Measurements from ENCODE around the gene CD52. TPM values are rescaled to one million over a fixed set of nuclear protein-coding genes. Genes with fewer than 3 reads are reported as not detected.

CD52 gene
- total and polyA plus RNA-seq, 7 donors: 2.1 to 4.2 (median 3.9) TPM

- TF ChIP-seq, protein P1, sequence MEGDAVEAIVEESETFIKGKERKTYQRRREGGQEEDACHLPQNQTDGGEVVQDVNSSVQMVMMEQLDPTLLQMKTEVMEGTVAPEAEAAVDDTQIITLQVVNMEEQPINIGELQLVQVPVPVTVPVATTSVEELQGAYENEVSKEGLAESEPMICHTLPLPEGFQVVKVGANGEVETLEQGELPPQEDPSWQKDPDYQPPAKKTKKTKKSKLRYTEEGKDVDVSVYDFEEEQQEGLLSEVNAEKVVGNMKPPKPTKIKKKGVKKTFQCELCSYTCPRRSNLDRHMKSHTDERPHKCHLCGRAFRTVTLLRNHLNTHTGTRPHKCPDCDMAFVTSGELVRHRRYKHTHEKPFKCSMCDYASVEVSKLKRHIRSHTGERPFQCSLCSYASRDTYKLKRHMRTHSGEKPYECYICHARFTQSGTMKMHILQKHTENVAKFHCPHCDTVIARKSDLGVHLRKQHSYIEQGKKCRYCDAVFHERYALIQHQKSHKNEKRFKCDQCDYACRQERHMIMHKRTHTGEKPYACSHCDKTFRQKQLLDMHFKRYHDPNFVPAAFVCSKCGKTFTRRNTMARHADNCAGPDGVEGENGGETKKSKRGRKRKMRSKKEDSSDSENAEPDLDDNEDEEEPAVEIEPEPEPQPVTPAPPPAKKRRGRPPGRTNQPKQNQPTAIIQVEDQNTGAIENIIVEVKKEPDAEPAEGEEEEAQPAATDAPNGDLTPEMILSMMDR (IDR thresholded peaks at IDR 0.05): no peak
- Histone ChIP-seq H3K36me3 (ENCODE audit: insufficient read depth in 1 of 2, low read depth in 1 of 2) (no peaks in the 10 kb centered on the region), H3K27ac (peak overlapping the region; percentile 80), H3K9me3 (no peaks in the 10 kb centered on the region), H3K4me3 (no peak overlapping the region), H3K27me3 (ENCODE audit: insufficient read depth in 3 of 3, low read length in 2 of 3) (no peaks in the 10 kb centered on the region), H3K4me1 (peaks cover 31% of the 10 kb centered on the region)
- ATAC-seq (peak; percentile 28 to 48 (median 40)), DNase-seq (peak; percentile 70 to 85)
- intact Hi-C loops (cut with DNase I): loop anchor here in 1 of 2 donors (2.0 kb wide), 1 partner anchor 34 kb away; no protein-coding TSS in a partner anchor
- 22 to 23% (median 23%) methylated on average over 8 of the region's 8 CpGs for WGBS, 3 donors
Observed at GRCh38 chr1:26287033-26287711, 30.6 kb upstream of the CD52 start.

- no peaks in the 10 kb centered on the region for H3K9me3 ChIP-seq
- TF ChIP-seq, protein P1 (IDR thresholded peaks at IDR 0.05): no peak
- H3K4me1 ChIP-seq: peaks cover 31% of the 10 kb centered on the region
- 82 to 88% (median 86%) methylated on average over 5 of the region's 5 CpGs for WGBS, 3 donors
- no peak for DNase-seq
- intact Hi-C loops (cut with DNase I): loop anchor here in 1 of 2 donors (2.0 kb wide), 1 partner anchor 33 kb away; no protein-coding TSS in a partner anchor
- no peaks in the 10 kb centered on the region for H3K36me3 ChIP-seq (ENCODE audit: insufficient read depth in 1 of 2, low read depth in 1 of 2)
- H3K27me3 ChIP-seq (ENCODE audit: insufficient read depth in 3 of 3, low read length in 2 of 3): no peaks in the 10 kb centered on the region
- ATAC-seq: no peak
- H3K27ac ChIP-seq: no peak overlapping the region
- no peak overlapping the region for H3K4me3 ChIP-seq
Observed at GRCh38 chr1:26287811-26288210, 29.9 kb upstream of the CD52 start.

DNA sequence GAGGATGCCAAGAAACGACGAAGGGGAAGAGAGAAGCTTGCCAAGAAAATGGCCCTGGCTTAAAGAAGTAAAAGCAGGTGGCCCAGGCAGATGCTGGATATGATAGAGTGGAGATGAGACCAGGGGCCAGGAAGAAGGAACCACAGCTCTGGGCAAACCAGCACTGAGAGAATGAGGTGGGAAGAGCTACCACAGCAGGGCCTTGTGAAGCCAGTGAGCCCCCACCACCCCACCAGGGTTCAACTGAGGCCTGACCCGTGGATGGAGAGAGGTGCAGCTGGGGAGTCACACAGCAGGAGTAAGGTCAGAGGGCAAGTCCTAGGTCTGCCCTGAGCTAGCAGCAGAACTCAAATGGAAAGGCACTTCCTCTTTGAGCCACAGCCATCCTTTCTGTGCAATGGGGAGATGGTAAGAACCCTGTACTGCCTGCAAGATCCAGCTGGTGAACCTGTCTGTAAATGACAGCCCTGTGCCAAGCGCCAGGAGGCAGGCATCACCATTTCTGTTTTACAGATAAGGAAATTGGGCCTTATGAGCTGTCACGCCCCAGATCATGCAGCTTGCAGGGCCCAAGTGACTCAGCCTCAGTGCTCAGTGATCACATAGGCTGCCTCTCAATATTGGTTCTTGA lies 29.3 kb upstream of the CD52 start:
- DNase-seq: peak in 1 of 2 donors; percentile 53
- peak overlapping the region; percentile 30 for H3K27ac ChIP-seq

DNA sequence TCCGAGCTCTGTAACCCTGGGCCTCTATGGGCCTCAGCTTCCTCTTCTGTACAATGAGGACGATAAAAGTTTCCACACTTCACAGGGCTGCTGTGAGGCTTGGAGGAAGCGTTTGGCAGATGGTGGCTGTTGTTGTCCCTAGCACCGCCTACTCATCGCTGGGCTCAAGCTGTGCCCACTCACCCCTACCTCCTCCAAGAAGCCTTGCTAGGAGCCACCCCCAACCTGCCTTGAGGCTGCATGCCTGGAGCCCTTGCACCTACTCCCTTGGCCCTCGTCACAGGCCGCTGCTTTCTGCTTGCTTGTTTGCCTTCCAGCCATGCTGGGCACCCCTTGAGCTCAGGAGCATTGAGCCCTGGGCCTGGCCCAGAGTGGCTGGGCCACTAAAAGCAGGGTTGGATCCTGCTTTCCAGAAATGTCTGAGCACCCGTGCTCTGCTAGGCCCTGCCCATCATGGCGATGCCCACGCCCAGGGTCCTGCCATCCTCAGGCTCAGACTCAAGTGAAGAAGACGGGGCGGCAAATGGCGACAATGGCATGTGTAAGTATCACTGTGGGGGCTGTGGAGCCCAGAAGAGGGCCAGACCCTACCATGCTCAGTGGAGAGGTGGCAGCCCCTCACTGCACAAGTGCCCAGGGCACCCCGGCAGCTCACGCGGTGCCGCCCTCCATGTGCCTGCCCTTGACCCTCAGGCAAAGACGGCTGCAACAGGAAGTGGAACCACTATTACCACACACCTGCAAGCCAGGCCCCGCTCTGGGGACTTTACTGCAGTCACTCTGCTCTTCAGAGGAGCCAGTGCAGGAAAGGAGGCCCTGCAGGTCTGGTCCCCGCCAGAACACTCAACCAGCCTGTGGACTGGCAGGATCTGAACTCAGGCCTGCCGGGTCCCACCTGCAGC lies 28.3 kb upstream of the CD52 start:
- no peaks in the 10 kb centered on the region for H3K9me3 ChIP-seq
- DNase-seq: peak in 1 of 2 donors; percentile 59
- 84 to 90% (median 87%) methylated on average over 21 of the region's 21 CpGs for WGBS, 3 donors
- no peaks in the 10 kb centered on the region for H3K27me3 ChIP-seq (ENCODE audit: insufficient read depth in 3 of 3, low read length in 2 of 3)
- intact Hi-C loops (cut with DNase I): no loop called here
- no peak for ATAC-seq
- TF ChIP-seq, protein P1 (IDR thresholded peaks at IDR 0.05): no peak
- no peak overlapping the region for H3K4me3 ChIP-seq
- H3K36me3 ChIP-seq (ENCODE audit: insufficient read depth in 1 of 2, low read depth in 1 of 2): no peaks in the 10 kb centered on the region
- H3K4me1 ChIP-seq: peaks cover 30% of the 10 kb centered on the region
- H3K27ac ChIP-seq: peak overlapping the region; percentile 36

More for the DNA sequence above, 29.3 kb upstream of the CD52 start:
- TF ChIP-seq, protein P1 (IDR thresholded peaks at IDR 0.05): no peak
- Histone ChIP-seq H3K27me3 (ENCODE audit: insufficient read depth in 3 of 3, low read length in 2 of 3) (no peaks in the 10 kb centered on the region), H3K4me1 (peaks cover 31% of the 10 kb centered on the region), H3K4me3 (no peak overlapping the region), H3K36me3 (ENCODE audit: insufficient read depth in 1 of 2, low read depth in 1 of 2) (no peaks in the 10 kb centered on the region), H3K9me3 (no peaks in the 10 kb centered on the region)
- ATAC-seq: no peak
- 41 to 54% (median 42%) methylated on average over 5 of the region's 5 CpGs for WGBS, 3 donors
- intact Hi-C loops (cut with DNase I): no loop called here

Data from psoas muscle (tissue), 8 donors.